Measurements from ENCODE around the gene SCMH1.

DNA sequence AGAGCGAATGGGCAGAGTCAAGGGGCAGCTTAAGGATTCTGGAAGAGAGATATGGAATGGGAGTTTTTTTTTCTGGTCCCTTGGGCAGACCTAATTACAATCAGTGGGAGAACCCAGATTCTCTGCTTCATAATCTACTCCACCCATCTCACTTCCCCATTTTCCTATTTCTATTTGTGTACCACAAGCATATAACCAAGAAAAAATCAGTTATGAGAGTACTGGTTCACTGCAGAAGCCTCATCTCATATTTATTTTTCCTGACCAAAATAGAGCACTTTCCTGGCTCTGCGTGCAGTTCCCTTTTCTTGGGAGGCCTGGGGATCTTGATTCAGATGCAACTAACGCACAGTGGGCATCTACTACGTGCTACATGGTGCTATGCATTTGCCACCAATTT is 138.3 kb downstream of the SCMH1 start:
- TF ChIP-seq, protein P1, sequence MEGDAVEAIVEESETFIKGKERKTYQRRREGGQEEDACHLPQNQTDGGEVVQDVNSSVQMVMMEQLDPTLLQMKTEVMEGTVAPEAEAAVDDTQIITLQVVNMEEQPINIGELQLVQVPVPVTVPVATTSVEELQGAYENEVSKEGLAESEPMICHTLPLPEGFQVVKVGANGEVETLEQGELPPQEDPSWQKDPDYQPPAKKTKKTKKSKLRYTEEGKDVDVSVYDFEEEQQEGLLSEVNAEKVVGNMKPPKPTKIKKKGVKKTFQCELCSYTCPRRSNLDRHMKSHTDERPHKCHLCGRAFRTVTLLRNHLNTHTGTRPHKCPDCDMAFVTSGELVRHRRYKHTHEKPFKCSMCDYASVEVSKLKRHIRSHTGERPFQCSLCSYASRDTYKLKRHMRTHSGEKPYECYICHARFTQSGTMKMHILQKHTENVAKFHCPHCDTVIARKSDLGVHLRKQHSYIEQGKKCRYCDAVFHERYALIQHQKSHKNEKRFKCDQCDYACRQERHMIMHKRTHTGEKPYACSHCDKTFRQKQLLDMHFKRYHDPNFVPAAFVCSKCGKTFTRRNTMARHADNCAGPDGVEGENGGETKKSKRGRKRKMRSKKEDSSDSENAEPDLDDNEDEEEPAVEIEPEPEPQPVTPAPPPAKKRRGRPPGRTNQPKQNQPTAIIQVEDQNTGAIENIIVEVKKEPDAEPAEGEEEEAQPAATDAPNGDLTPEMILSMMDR (IDR thresholded peaks at IDR 0.05): no peak
- TF ChIP-seq POLR2A (IDR thresholded peaks at IDR 0.05): no peak

Measured in uterus (tissue), 2 donors.